Measurements from ENCODE around the gene REXO1.

GRCh38 chr19:1883784-1884183 is 35.5 kb upstream of the REXO1 start:
- TF ChIP-seq POLR2AphosphoS5 (IDR thresholded peaks at IDR 0.05), result no peak
- TF ChIP-seq, protein P1, sequence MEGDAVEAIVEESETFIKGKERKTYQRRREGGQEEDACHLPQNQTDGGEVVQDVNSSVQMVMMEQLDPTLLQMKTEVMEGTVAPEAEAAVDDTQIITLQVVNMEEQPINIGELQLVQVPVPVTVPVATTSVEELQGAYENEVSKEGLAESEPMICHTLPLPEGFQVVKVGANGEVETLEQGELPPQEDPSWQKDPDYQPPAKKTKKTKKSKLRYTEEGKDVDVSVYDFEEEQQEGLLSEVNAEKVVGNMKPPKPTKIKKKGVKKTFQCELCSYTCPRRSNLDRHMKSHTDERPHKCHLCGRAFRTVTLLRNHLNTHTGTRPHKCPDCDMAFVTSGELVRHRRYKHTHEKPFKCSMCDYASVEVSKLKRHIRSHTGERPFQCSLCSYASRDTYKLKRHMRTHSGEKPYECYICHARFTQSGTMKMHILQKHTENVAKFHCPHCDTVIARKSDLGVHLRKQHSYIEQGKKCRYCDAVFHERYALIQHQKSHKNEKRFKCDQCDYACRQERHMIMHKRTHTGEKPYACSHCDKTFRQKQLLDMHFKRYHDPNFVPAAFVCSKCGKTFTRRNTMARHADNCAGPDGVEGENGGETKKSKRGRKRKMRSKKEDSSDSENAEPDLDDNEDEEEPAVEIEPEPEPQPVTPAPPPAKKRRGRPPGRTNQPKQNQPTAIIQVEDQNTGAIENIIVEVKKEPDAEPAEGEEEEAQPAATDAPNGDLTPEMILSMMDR (IDR thresholded peaks at IDR 0.05), result no peak
